ENCODE results near the gene USP10.

USP10 gene

DNA sequence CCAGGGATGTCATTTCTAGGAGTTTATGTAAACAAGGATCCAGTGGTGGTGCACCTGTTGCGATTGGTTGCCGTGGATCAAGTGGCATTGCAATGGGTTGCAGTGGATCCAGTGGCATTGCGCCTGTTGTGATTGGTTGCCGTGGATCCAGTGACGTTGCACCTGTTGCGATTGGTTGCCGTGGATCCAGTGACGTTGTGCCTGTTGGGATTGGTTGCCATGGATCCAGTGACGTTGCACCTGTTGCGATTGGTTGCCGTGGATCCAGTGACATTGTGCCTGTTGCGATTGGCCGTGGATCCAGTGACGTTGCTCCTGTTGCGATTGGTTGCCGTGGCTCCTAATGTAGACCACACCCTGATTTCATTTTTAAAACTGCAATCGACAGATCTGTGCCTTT lies 63.8 kb downstream of the USP10 start:
- no peak for TF ChIP-seq CTCF (IDR thresholded peaks at IDR 0.05)
- TF ChIP-seq ZFX (IDR thresholded peaks at IDR 0.05; ENCODE audit: borderline replicate concordance): no peak
- no peak overlapping the region for H3K27ac ChIP-seq

- no peak overlapping the region for H3K27ac ChIP-seq
- no peak for TF ChIP-seq ZFX (IDR thresholded peaks at IDR 0.05; ENCODE audit: borderline replicate concordance)
- no peak for TF ChIP-seq CTCF (IDR thresholded peaks at IDR 0.05)
Observed at GRCh38 chr16:84764970-84765369, 65.2 kb downstream of the USP10 start.

DNA sequence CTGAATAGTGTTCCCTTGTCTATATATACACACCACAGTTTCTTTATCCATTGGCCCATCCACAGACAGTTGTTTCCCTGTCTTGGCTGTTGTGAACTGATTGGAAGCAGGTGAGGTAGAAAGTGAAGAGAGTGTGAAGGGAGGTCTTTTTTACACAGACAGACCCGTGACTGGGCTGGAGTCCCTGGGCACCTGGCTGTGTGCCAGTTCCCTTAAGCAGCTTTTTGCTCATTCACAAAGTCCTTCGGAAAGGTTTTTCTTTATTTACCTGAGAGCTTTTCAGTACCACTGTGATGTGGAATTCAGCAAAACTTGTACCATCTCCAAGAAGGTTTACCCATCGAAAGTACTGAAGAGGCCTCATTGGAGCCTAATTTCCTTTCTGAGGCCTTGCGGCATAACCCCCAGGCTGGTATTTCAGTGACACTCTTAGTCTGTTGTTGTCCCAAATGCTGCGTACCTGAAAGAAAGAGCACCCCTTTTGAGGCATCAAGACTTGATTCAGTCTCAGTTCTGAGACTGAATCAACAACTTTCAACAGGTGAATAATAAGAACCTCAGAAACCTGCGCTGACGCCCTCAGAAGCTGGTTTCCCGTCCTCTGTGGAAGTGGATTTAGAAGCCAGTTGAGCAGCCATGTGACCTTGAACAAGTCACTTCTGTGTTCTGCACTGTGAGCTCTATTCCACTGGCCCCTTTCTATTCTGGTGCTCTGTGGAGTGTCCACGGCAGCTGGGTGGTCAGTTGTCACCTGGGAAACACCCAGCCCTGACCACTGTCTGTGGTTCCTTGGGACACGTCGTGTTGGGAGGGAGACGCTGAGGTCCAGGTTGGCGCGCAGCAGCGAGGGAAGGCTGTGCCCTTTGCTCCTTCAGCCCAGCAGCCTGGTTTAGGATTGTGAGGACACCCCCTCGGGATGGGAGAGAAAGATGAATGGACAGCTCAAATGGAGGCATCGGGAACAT lies 66.1 kb downstream of the USP10 start:
- no peak overlapping the region for H3K27ac ChIP-seq
- no peak for TF ChIP-seq ZFX (IDR thresholded peaks at IDR 0.05; ENCODE audit: borderline replicate concordance)
- no peak for TF ChIP-seq CTCF (IDR thresholded peaks at IDR 0.05)

- H3K27ac ChIP-seq: no peak overlapping the region
- TF ChIP-seq ZFX (IDR thresholded peaks at IDR 0.05; ENCODE audit: borderline replicate concordance): no peak
- TF ChIP-seq CTCF (IDR thresholded peaks at IDR 0.05): no peak
Observed at GRCh38 chr16:84766978-84767773, 67.4 kb downstream of the USP10 start.

DNA sequence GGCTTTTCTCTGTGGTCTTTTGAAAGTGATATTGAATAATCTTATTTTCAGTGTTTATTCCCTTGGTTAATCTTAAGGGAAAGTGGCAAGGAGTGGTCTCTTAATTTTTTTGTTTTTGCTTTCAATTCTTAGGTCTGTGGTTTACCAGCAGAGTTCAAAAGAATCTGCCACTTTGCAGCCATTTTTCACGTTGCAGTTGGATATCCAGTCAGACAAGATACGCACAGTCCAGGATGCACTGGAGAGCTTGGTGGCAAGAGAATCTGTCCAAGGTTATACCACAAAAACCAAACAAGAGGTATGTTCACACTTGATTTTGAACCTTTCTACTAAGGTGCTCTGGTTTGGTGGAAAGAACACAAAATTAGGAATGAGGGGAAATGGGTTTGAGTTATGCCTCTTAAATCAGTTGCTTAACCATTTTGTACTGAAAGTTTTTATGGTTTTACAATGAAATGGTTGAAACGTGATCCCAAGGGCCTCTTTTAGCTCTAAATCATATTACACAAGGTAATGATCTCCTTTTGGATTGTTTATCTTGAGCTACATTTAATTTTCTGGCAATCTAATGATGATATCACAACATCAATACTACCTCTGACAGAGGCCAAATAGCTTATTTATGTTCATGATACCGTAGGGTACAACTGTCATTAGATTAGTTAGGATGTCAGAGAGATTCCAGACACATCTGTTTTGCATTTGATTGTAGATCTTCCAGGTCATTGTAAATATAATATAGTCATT lies 68.4 kb downstream of the USP10 start:
- H3K27ac ChIP-seq: no peak overlapping the region

GRCh38 chr16:84768808-84769197 lies 69.0 kb downstream of the USP10 start:
- H3K27ac ChIP-seq: no peak overlapping the region
- TF ChIP-seq CTCF (IDR thresholded peaks at IDR 0.05): no peak
- TF ChIP-seq ZFX (IDR thresholded peaks at IDR 0.05; ENCODE audit: borderline replicate concordance): no peak

More for the DNA sequence above, 68.4 kb downstream of the USP10 start:
- TF ChIP-seq ZFX (IDR thresholded peaks at IDR 0.05; ENCODE audit: borderline replicate concordance) (no peak), CTCF (IDR thresholded peaks at IDR 0.05) (no peak)

Measured in 22Rv1 (cell line).